ENCODE measurements around the gene ALG9.

ALG9 gene

DNA sequence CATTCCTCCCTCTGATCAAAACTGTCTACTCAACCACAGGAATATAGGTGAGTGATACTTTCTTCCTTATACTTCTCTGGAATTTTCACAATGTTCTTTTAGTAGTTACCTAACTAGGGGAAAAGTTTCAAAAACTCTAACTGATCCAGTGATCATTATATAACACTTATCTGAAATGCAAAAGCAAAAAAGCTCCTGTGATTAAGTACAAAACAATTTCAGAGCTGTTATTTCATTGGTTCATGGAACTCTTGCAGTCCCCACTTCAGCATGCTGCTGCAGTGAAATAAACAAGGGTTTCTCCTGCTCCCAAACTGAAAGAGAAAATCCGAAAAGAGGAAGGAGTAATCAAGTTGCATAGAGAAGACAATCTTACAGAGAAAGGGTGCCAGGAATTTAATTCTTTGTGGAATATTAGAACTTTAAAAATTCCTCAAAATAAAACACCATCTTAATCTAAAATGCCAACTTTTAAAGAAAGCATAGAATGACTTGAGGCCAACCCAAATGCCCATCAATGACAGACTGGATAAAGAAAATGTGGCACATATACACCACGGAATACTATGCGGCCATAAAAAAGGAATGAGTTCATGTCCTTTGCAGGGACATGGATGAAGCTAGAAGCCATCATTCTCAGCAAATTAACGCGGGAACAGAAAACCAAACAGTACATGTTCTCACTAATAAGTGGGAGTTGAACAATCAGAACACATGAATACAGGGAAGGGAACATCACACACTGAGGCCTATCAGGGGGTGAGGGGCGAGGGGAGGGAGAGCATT is 125.5 kb downstream of the ALG9 start:
- TF ChIP-seq, protein P1, sequence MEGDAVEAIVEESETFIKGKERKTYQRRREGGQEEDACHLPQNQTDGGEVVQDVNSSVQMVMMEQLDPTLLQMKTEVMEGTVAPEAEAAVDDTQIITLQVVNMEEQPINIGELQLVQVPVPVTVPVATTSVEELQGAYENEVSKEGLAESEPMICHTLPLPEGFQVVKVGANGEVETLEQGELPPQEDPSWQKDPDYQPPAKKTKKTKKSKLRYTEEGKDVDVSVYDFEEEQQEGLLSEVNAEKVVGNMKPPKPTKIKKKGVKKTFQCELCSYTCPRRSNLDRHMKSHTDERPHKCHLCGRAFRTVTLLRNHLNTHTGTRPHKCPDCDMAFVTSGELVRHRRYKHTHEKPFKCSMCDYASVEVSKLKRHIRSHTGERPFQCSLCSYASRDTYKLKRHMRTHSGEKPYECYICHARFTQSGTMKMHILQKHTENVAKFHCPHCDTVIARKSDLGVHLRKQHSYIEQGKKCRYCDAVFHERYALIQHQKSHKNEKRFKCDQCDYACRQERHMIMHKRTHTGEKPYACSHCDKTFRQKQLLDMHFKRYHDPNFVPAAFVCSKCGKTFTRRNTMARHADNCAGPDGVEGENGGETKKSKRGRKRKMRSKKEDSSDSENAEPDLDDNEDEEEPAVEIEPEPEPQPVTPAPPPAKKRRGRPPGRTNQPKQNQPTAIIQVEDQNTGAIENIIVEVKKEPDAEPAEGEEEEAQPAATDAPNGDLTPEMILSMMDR (IDR thresholded peaks at IDR 0.05; ENCODE audit: insufficient read depth, missing control alignments) = no peak
- no peak for FAIRE-seq
- no peak for DNase-seq (ENCODE audit: insufficient read length, low spot score)

DNA sequence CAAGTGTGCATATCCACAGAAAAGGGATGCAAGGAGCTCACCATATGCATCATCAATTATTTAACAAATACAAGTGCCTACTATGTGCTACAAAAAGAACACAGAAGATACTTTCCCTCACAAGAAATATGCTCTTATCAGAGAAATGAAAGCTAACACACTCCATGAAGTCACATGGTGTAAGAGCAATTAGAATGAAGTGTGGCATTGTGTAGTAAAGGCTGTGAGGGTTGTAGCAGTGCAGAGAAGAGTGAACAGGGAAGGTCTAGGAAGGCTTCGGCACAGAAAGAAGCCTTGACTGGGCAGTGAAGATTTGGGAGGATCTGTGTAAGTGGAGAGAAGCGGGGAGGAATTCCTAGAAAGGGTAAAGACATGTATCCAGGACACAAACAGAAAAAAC is 127.7 kb downstream of the ALG9 start:
- FAIRE-seq (no peak), DNase-seq (ENCODE audit: insufficient read length, low spot score) (no peak)
- TF ChIP-seq, protein P1 (IDR thresholded peaks at IDR 0.05; ENCODE audit: insufficient read depth, missing control alignments) = no peak

GRCh38 chr11:111741751-111742150 is 129.6 kb downstream of the ALG9 start:
- TF ChIP-seq, protein P1 (IDR thresholded peaks at IDR 0.05; ENCODE audit: insufficient read depth, missing control alignments) = no peak
- FAIRE-seq (no peak), DNase-seq (ENCODE audit: insufficient read length, low spot score) (no peak)

DNA sequence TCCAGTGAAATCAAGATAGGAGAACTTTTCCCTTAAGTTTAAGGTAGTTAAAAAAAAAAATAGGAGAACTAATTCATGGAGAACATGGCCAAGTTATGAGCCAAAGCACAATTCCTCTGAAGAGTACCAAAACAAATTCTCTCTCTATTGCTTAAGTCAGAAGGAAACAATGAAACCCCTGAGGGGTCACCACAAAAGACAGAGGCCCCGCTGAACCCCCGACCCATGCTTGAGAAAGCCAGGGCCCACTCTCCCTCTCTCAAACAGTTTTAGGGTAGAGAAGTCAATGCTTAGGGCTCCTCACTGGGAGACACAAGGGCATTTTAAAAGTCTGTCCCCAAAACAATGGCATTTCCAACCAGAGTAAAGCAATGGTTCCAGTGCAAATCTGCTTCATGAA is 132.1 kb downstream of the ALG9 start:
- TF ChIP-seq, protein P1 (IDR thresholded peaks at IDR 0.05; ENCODE audit: insufficient read depth, missing control alignments) = no peak
- no peak for DNase-seq (ENCODE audit: insufficient read length, low spot score)
- no peak for FAIRE-seq

GRCh38 chr11:111737444-111738210 is 133.8 kb downstream of the ALG9 start:
- no peak for DNase-seq (ENCODE audit: insufficient read length, low spot score)
- no peak for FAIRE-seq

GRCh38 chr11:111736621-111737443 is 134.5 kb downstream of the ALG9 start:
- TF ChIP-seq, protein P1 (IDR thresholded peaks at IDR 0.05; ENCODE audit: insufficient read depth, missing control alignments) = no peak
- no peak for FAIRE-seq
- no peak for DNase-seq (ENCODE audit: insufficient read length, low spot score)

More at GRCh38 chr11:111737444-111738210, 133.8 kb downstream of the ALG9 start:
- TF ChIP-seq, protein P1 (IDR thresholded peaks at IDR 0.05; ENCODE audit: insufficient read depth, missing control alignments) = no peak
